PC-9 (cell line): Measurements from ENCODE around the gene NTM.

Source experiments
- CTCF ChIP-seq: fragments of 200-600 bp; sonication (generic); conservative IDR thresholded peaks from 2 replicates; pipeline ENCODE4 v1.6.1; 2017; ENCODE audit warnings: mixed run types, antibody characterized with exemption, mild to moderate bottlenecking, moderate library complexity
- EZH2 ChIP-seq: fragments of 200-600 bp; sonication (generic); IDR thresholded peaks from 2 replicates; pipeline ENCODE4 v1.8.0; 2017; ENCODE audit warnings: antibody characterized with exemption, low read depth

DNA sequence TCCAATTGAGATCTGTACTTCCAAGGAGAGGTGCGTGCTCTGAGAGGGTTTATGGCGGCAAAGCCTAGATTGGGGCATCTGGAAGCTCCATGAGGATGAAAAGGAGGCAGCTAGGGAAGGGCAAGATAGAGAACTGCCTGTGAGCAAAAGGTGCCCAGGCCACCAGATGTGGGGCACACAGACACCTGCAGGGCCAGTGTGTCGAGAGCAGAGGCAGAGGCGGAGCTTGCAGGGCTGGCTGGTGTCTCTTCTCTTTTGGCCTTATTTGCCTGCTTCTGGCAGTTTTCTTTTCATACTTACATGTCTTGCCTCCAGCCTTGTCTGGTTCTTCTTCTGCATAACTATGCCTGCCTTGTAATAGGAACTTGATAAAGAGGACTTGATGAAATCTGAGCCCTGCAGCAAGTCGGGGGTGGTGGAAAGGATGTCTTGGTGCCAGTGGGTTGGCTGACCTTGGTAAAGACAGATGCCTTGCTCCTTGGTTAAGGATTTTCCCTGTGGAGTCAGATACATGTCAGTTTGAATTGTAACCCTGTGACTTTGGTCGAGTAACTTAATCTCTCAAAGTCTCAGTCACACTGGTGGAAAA, 680.3 kb downstream of the NTM start:
- no peak for TF ChIP-seq EZH2
- no peak for TF ChIP-seq CTCF
